HG03457 (cell line): ENCODE results near the gene ICA1.

Experiments
- ATAC-seq: cut with Tn5 transposase; IDR thresholded peaks from one replicate; pipeline ENCODE4 v1.9.1; 2021; ENCODE audit warnings: moderate number of reproducible peaks; ENCODE audit not compliant: unreplicated experiment

Gene ICA1

GRCh38 chr7:8165150-8165549 is 96.8 kb downstream of the ICA1 start:
- ATAC-seq: no peak

- ATAC-seq: no peak
Observed at GRCh38 chr7:8162181-8162580, 99.8 kb downstream of the ICA1 start.

- ATAC-seq: no peak
Observed at GRCh38 chr7:8161364-8161828, 100.6 kb downstream of the ICA1 start.

GRCh38 chr7:8160779-8161345 is 101.1 kb downstream of the ICA1 start:
- ATAC-seq: no peak

GRCh38 chr7:8160250-8160649 is 101.7 kb downstream of the ICA1 start:
- ATAC-seq: no peak

GRCh38 chr7:8159595-8159994 is 102.4 kb downstream of the ICA1 start:
- ATAC-seq: no peak

- no peak for ATAC-seq
Observed at GRCh38 chr7:8157296-8157695, 104.7 kb downstream of the ICA1 start.

GRCh38 chr7:8155836-8156235 is 106.1 kb downstream of the ICA1 start:
- ATAC-seq: no peak

- ATAC-seq: no peak
Observed at GRCh38 chr7:8154272-8154671, 107.7 kb downstream of the ICA1 start.

- no peak for ATAC-seq
Observed at GRCh38 chr7:8152489-8153192, 109.3 kb downstream of the ICA1 start.

GRCh38 chr7:8151161-8151725 is 110.7 kb downstream of the ICA1 start:
- ATAC-seq: no peak

- no peak for ATAC-seq
Observed at GRCh38 chr7:8149222-8149621, 112.7 kb downstream of the ICA1 start.

GRCh38 chr7:8147760-8148463 is 114.1 kb downstream of the ICA1 start:
- ATAC-seq: no peak

- no peak for ATAC-seq
Observed at GRCh38 chr7:8146788-8147413, 115.1 kb downstream of the ICA1 start.

GRCh38 chr7:8146106-8146787 is 115.7 kb downstream of the ICA1 start:
- no peak for ATAC-seq

GRCh38 chr7:8144856-8145255 is 117.1 kb downstream of the ICA1 start:
- no peak for ATAC-seq

- ATAC-seq: no peak
Observed at GRCh38 chr7:8143151-8143874, 118.7 kb downstream of the ICA1 start.

GRCh38 chr7:8142477-8142876 is 119.5 kb downstream of the ICA1 start:
- no peak for ATAC-seq

GRCh38 chr7:8141070-8141469 is 120.9 kb downstream of the ICA1 start:
- no peak for ATAC-seq

GRCh38 chr7:8136051-8136730 is 125.8 kb downstream of the ICA1 start:
- no peak for ATAC-seq
